Epidermal melanocyte (primary cell): ENCODE data around the gene TCF3.
"Not testable (repeated sequence)": the region's sequence is repeated elsewhere in the genome, so short reads cannot be mapped to it uniquely, and the experiment has no call there.

Experiments
- DNase-seq: peaks from one replicate; pipeline ENCODE4 v3.0.0; 2011; ENCODE audit warnings: low spot score; ENCODE audit not compliant: insufficient read length

The TCF3 gene

DNA sequence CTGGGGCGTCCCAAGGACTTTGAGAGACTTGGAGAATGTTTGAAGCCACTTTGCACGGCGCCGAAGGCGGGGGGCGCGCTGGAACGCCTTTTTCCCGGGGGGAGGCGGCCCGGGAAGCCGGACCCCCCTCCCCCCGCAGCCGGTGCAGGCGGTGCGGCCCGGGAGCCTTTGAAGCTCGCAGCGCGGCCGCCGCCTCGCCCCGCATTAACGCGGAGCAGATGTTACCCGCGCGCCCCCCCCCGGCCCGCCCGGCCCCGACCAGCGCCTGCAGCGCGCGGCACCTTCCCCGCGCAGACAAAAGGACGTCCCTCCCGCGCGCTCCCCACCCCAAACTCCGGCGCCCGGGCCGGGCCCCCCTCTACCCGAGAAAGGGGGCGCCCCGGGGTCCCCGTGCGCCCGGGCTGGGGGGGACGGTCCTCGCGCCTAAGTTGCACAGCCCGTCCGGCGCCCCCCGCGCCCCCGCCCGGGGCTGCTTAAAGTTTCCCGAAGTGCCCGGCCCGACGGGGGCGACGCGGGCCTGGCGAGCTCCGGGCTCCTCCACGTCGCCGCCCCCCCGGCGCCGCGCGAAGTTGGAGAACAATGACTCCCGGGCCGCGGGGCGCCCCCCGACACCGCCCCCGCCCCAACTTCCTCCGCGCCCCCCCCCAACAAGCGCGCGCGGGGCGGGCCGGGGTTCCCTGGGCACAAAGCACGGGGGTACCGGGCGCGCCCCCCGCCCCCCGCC, 685 bp downstream of the TCF3 start:
- peak; percentile 44 for DNase-seq

DNA sequence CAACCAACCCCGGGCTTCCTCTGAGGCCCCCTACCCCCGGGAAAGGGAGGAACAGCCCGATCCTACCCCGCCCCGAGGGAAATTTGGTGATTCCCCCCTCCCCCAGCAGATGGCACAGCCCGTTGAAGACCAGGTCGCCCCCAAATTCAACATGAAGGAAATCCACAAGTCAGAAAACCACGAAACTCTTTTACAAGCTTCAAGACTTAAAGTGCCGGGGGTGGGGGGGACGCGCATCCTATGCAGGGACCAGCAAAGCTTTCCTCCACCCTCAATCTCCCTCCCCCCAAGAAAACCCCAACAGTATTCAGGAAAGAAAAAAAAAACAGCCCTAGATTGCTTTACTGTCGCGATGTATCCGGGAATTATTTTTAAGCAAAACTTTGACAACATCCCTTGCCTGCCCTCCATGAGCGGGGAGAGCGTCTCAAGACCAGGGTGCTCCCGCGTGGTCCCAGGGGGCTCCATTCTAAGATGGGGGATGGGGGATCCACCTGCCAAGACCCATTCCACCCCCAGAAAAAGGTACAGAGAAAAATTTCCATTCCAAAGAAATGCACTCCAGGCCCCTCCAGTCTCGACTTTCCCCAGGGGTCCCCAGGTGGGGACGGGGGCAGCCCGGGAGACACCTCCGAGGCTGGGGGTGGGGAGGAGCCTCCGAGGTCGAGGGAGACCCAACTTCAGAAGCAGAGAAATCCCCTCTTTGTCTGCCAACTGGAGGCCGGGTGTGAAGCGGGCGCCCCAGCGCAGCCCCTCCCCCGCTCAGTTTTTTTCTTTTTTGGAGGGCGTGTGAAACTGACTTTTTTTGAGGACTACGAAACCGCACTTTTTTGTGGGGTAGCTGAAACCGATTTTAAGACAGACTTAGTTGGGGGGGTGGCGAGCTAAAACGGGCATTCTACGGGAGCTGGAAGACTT, 1.5 kb downstream of the TCF3 start:
- DNase-seq: peak; percentile 42

DNA sequence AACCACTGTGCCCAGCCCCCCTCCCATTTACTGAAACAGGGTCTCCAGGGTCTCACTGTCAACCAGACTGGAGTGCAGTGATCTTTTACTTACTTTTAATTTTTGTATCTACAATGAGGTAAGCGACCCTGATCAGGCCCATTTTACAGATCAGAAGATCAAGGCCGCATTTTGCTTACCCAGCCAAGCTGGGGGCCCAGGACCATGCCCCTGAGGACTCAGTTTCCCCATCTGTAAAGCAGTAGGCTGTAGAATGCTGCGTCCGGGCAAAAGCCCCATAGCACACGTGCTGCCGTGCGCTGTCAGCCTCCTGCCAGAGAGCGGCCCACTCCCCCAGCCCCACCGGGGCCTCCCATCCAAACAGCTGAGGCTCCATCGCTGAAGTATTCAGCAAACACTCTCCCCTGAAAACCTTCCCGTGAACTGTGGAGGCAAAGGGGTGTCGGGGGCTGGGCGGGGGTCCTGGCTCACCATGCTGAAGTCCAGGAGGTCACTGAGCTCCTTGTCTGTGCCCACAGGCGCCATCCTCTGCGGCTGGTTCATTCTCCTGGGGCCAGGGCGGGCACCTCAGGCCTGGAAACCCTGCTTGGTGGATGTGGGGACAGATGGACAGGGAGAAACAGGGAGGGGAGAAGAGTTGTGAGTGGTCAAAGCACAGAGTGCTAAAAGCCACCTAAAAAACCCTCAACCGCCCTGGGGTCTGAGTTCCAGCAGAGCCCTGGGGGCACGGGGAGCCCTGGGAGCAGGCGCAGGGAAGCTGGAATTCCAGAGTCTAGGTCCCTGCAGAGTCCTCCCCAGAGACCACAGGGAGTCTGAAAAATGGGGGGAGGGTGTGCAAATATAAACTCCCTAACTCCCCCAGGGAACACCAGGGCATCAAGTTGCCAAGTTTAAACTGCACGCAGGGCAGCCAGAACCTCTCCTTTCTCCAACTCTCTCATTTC, 2.4 kb downstream of the TCF3 start:
- DNase-seq: no peak

DNA sequence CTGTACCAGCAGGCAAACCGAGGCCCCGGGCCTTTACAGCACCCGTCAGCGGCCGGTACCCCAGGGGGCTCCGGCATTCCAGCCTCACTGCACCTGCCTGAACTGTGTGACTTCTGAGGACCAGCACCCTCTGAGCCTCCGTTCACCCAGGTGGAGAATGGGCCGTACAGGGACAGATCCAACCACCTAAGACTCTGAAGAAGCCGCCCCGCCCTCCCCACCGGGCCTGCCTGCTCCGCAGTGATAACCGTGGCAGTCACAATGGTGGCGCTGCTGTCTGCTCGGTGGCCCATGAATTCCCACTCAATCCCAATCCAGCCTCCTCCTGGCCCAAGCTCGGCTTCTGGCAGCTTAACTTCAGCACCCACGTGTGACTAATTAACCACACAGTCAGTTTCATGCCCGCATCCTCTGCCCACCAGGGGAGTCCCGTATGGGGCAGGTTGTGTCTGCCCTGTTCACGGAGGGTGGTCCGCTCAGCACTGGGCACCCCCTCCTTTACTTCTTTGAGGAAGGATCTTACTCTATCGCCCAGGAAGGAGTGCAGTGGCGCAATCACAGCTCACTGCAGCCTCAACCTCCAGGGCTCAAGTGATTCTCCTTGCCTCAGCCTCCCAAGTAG, 3.4 kb downstream of the TCF3 start:
- DNase-seq: no peak

DNA sequence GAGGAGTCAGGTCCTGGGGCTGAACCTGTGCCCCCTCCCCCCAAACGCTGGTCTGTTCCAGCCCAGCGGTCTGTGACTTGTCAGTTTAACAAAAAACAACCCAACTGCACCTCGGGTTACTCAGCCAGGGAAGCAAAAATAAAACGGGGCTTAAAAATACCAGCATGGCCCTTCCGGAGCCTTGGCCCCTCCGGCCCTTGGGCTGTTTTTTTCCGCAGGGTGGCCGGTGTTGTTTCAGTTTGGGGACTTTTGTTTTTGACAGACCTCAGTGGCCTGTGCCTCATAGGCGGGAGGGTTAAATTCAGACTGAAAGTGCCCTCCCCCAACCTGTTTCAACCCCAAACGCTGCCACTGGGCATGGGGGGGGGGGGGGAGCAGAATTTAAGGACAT, 4.0 kb downstream of the TCF3 start:
- no peak for DNase-seq

DNA sequence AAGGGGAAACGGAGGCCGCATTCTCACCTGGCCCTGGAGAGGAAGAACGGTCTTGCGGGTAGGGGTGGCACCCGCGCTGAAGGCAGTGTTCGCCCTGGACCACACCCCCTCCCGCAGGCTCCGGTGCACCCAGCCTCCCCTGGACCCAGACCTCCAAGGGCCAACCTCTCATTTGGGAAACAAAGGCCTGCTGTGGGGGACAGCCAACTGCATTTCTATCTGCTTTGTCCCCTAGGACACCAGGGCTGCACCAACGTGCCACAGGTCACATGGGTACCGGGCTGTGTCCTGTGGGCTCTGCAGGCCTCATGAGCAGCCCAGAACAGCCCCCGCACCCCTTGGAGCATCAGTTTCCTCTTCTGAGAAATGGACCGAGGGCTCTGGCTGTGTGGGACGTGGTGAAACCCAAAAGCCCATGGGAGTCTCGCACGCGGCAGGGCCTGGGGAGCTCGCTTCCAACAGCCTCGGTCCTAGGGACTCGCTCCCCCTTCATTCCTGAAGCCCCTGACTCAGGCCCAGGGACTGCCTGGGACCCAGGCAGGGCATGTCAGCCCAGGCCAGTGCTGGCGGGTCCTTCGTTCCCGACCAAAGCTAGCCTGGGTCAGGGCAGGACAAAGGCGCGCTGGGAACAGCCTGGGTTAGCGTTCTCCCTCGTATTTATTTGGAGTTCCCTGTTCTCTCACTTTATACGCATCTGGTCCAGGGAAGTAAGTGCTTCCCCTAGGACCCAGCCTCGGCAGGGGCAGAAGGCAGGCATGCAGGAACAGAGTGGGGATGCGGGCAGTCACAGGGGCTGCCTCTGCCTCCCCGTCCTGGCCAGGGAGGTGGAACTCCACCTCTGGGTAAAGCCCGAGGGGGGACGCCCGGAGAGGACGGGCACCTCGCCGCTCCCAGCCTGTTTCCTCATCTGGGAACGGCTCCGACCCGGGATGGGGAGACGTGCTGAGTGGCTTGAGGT, 4.6 kb downstream of the TCF3 start:
- DNase-seq: no peak

DNA sequence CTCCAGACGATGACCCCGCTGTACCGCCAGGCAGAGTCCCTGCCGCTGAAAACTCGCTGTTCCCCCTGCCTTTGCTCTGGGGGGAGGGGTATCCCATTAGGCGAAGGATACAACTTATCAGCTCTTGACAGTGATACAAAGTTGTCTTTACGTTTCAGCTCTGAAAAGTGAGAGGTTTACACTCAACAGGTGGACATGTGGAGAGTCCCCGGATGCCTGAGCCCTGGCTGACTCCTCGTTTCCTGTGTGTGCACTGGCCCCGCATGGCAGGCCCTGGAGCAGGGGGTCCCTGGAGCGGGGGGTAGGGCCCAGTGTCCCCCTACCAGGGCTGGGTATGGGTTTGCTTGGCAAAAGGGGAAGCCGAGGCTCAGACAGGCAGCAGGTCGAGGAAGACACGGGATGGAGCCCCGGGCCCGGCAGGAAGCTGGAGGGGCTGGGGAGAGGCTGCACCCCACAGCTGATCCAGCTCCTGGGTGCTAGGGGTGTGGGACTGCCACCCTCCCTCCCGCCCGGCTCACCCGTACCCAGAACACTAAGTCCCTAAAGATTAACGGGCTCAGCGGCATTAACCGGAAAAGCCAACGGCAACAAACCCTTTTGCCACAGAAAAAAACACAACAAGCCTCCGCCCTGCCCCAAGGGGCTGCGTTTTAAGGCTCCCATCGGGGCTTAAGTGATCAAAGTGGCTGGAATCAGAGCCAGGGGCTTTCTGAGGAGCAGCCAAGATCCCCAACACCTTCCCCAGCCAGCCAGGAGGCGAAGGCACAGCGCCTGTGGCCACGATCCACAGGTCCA, 5.6 kb downstream of the TCF3 start:
- DNase-seq: no peak

DNA sequence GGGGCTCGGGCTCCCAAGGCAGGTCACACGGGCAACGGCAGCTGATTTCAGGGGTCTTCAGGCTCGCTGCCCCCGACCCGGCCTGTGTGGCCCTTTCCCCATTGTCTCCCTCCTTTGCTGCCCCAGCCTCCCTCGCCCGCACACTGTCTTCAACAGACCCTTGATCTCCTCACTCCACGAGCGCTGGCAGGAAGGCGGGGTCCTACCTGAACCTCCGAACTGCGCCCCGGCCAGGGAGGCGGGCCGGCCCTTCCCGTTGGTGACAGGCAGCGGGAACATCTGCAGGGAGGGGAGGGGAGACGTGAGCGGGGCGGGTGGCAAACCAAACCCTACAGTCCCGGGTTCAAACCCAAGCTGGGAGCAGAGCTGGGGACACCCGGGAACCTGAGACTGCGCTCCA, 6.3 kb downstream of the TCF3 start:
- DNase-seq: no peak

DNA sequence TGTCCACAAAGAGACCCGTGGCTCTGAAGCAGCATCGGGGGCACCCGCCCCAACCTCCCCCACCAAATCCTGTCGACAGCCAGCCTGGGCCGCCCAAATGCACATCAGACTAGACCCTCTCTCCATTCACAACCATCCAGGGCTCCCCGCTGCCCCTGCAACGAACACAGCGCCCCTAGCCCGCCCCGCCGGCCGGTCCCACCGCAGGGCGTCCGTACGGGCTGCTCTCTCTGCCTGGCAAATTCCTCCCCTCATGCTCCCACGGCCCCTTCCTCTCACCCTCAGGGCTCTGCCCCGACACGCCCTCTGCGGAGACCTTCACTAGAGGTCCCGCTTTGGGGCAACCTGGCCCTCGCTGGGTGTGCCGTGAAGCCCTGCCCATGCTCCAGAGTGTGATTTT, 7.1 kb downstream of the TCF3 start:
- no peak for DNase-seq

DNA sequence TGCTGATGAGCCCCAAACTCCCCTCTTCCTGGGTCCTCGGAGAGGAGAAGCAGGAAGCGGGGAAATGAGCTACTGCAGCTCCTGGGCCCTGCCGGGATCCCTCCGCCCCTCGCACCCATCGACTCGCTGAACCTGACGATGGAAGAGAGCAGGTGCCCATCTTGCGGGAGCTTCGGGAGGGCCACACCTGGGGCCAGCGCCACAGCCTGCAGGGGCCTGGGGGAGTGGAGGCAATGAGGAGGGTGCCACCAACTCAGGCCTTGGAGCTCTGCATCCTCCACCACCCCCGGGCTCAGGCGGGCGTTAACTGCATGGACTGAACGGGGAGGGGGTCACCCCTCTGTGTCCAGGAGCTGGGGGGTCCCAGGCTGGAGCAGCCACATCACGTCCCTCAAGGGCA, 8.3 kb downstream of the TCF3 start:
- no peak for DNase-seq

DNA sequence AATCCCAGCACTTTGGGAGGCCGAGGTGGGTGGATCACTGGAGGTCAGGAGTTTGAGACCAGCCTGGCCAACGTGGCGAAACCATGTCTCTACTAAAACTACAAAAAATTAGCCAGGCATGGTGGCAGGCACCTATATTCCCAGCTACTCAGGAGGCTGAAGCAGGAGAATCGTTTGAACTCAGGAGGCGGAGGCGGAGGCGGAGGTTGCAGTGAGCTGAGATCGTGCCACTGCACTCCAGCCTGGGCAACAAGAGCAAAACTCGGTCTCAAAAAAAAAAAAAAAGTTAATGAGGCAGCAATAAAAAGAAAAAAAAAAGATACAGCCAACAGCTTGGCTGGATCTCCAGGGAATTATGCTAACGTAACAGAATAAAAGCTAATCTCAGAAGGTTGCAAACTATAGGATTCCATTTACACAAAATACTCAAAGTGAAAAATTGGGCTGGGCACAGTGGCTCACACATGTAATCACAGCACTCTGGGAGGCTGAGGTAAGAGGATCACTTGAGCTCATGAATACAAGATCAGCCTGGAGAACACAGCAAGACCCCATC, 11.4 kb downstream of the TCF3 start:
- not testable (repeated sequence) for DNase-seq

DNA sequence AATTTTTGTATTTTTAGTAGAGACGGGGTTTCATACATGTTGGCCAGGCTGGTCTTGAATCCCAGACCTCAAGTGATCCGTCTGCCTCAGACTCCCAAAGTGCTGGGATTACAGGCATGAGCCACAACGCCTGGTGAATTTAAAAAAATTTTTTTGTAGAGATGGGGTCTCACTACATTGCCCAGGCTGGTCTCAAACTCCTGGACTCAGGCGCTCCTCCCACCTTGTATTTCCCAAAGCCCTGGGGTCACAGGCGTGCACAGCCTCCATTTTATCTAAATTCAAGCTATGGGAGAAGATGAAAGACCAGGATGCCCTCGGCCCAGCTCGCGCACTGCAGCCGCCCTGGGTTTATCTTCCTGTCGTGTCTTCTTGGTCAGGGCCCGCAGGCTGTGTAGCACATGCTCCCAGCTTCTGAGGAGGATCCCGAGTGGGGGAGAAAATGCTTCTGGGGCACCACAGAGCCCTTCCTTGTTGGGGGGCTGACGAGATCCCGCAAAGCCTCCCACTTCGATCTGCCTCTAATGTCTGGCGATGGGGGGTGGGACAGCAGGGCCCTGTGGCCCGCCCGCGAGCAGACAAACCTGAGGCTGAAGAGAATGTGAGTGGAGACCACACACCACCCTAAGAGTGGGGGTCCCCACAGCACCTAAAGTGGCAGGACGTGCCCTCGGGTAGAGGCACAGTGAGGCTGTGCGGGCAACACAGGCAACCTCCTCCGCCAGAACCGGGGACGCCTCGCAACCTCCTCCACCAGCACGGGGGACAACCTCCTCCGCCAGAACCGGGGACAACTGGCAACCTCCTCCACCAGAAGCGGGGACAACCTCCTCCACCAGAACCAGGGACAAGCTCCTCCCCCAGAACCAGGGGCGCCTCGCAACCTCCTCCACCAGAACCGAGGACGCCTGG, 15.8 kb downstream of the TCF3 start:
- no peak for DNase-seq

DNA sequence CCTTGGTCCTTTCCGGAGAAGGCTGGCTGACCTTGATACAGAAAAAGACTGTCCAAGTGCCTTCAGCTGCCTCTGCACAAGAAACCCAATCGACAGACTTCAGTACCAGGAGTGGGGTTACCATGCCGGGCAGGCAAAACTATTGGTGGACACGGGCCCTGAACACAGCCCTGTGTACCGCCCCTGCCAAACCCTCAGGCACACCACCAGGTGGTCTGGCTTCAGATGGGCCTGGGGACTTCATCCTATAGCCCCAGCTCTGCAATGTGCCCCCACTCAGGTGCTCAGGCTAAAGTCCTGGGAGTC, 17.5 kb downstream of the TCF3 start:
- no peak for DNase-seq

DNA sequence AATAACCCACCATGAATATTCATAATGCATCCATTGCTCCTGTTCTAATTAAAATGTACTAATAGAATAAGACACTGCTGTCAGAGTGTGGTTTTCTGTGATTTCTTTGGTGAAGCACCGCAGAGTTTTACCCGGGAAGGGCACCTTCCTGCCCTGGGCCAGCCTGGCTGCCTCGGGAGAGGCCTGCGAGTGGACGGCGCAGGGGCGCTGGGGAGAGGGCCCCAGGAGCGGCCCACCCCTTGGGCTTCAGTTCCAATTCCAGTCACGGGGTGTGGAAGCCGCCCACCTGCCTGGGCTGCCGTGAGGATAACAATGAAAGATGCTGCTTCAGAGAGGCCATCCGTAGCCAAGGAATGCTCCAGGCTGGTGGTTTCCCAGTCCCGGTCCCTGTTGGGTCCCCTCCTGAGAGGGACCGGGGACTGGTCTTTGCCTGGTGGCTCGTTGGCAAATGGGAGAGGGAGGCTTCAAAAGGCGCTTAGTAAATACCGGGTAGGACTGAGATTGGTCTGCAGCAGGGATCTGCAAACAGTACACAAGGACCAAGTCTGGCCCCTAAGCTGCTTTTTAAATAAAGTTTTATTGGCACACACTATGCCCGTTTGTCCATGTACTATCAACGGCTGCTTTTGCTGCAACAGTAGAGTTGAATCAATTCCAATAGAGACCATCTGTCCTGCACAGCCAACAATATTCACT, 18.0 kb downstream of the TCF3 start:
- no peak for DNase-seq

DNA sequence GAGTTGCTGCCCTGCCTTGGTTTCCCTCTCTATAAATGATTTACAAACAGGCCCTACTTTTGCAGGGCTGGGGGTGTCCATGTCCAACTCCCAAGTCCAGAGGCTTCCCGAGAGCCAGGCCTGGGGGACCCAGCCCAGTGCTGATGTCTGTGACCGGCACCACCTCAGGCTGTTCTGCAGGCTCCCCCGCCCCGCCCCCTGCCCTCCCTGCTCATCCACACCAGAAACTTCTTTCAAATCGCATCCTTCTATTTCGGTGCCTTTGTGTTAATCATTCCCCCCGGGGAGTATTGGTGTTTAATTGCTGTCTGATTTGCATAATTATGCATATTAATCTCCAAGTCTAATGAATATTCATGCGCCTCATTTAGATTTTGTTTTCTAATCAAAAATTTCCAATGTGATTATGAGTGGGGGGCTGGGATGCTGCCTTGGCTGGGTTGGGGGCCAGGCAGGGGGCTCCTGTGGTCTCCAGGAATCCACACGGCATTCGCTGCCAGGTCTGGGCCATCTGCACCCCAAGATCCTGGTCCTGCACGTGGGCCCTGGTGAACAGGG, 19.1 kb downstream of the TCF3 start:
- DNase-seq: no peak

DNA sequence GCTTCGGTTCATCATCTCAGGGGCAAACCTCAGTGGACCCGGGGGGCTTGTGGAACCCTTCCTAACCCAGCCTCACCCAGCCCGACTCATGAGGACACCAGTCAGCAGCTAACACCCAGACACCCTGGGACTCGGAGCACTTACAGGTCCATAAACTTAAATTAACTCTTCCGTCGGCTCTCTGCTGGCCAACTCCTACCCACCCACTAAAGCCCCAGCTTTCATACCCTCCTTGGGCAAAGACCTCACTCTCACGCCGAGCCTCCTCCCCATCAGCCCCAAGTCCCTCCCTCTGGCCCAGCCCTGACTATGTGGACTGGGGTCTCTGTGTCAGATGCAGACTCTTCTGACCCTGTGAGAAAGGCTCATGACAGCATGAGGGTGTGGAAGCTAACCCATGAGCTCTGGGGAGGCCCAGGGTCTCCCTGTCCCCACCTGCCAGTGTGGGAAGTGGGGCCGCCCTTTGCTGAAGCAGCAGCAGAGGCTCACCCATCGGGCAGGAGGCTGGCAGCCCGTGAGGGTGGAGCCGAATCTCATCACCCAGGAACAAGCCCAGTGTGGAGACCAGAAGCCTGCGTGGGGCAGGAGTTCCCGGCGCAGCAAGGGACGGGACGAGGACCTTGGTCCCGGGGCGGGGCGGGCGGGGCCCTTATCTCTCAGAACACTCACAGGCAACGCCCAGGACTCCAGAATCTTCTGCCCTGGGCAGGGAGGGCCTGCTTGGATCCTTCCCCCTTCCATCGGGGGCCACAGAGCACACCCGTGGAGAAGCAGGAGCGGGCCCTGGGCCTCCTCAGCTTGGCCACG, 19.8 kb downstream of the TCF3 start:
- DNase-seq: no peak
